Measurements from ENCODE around the gene TANC1.

- TF ChIP-seq CTCF (IDR thresholded peaks at IDR 0.05) (no peak), EP300 (IDR thresholded peaks at IDR 0.05) (no peak), POLR2A (IDR thresholded peaks at IDR 0.05) (no peak)
Observed at GRCh38 chr2:159002462-159003111, 34.1 kb downstream of the TANC1 start.

Data from sigmoid colon (tissue), 4 donors.